ENCODE results near the gene SLC25A36.
"Not testable (repeated sequence)": the region's sequence is repeated elsewhere in the genome, so short reads cannot be mapped to it uniquely, and the experiment has no call there.

Gene SLC25A36

DNA sequence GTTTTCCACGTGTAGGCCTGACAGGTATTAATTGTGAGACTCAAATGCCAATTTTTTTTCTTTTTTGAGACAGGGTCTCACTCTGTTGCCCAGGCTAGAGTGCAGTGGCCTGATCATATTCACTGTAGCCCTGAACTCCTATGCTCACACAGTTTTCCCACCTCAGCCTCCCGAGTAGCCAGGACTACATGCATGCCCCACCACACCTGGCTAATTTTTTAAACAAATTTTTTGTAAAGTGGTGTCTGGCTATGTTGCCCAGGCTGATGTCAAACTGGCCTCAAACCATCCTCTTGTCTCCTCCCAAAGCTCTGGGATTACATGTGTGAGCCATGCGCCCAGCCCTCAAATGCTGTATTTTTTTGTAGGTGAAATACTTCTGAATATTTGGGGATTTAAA lies 14.0 kb downstream of the SLC25A36 start:
- Mint-ChIP-seq H3K4me3 (no peak overlapping the region), H3K4me1 (peaks cover 23% of the 10 kb centered on the region), H3K36me3 (ENCODE audit: low read depth) (peaks cover 49% of the 10 kb centered on the region), H3K27me3 (ENCODE audit: low read depth, poor library complexity) (no peaks in the 10 kb centered on the region), H3K27ac (no peak overlapping the region), H3K9me3 (no peaks in the 10 kb centered on the region)
- DNase-seq: no peak
- no peak for TF ChIP-seq CTCF (IDR thresholded peaks at IDR 0.05)

GRCh38 chr3:140956058-140956835 lies 14.6 kb downstream of the SLC25A36 start:
- Mint-ChIP-seq H3K9me3 (no peaks in the 10 kb centered on the region), H3K4me1 (peaks cover 17% of the 10 kb centered on the region), H3K4me3 (no peak overlapping the region), H3K27me3 (ENCODE audit: low read depth, poor library complexity) (no peaks in the 10 kb centered on the region), H3K27ac (peak overlapping the region; percentile 29), H3K36me3 (ENCODE audit: low read depth) (peaks cover 50% of the 10 kb centered on the region)
- TF ChIP-seq CTCF (IDR thresholded peaks at IDR 0.05): no peak
- no peak for DNase-seq

DNA sequence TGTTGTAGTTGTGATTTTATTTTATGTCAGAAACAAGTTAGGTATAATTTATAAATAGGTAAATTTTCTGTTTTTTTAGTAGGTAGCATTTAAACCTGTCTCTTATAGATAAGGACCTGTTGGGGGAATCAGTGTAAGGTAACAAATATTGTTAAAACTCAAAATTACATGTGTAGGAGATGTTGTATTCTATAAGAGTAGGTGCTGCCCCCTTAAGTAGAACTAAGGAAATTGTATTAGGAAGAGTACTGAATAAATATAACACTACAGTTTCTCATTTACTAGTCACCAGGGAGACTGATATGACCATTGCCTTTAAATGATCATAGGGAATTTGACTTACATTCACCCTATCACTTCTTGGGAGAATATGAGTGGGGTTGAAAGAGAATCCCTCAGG lies 31.2 kb downstream of the SLC25A36 start:
- peak; percentile 12 for TF ChIP-seq CTCF (IDR thresholded peaks at IDR 0.05)
- Mint-ChIP-seq H3K4me3 (no peak overlapping the region), H3K36me3 (ENCODE audit: low read depth) (peaks cover 43% of the 10 kb centered on the region), H3K27ac (peak overlapping the region; percentile 55), H3K9me3 (no peaks in the 10 kb centered on the region), H3K27me3 (ENCODE audit: low read depth, poor library complexity) (no peaks in the 10 kb centered on the region), H3K4me1 (no peaks in the 10 kb centered on the region)
- DNase-seq: no peak

DNA sequence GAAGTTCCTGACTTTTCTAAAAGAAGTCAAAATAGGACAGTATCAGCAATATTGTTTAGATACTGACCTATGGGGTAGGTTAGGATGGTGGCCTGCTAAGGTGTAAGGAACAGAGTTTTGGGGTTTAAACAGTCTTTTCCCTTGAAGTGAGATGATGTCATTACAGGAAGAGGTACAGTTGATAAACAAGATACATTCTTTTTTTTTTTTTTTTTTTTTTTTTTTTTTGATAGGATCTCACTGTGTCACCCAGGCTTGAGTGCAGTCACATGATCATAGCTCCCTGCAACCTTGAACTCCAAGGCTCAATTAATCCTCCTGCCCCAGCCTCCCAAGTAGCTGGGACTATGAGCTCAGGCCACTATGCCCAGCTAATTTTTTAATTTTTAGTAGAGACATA lies 33.3 kb downstream of the SLC25A36 start:
- no peak for DNase-seq
- Mint-ChIP-seq H3K4me1 (no peaks in the 10 kb centered on the region), H3K27ac (no peak overlapping the region), H3K9me3 (no peaks in the 10 kb centered on the region), H3K27me3 (ENCODE audit: low read depth, poor library complexity) (no peaks in the 10 kb centered on the region), H3K4me3 (no peak overlapping the region), H3K36me3 (ENCODE audit: low read depth) (peaks cover 50% of the 10 kb centered on the region)
- TF ChIP-seq CTCF (IDR thresholded peaks at IDR 0.05): no peak

- Mint-ChIP-seq H3K9me3 (peaks cover 14% of the 10 kb centered on the region), H3K27me3 (ENCODE audit: low read depth, poor library complexity) (no peaks in the 10 kb centered on the region), H3K27ac (peak overlapping the region; percentile 67), H3K4me3 (no peak overlapping the region), H3K4me1 (no peaks in the 10 kb centered on the region), H3K36me3 (ENCODE audit: low read depth) (peaks cover 33% of the 10 kb centered on the region)
- no peak for DNase-seq
- no peak for TF ChIP-seq CTCF (IDR thresholded peaks at IDR 0.05)
These were observed 39.0 kb downstream of the SLC25A36 start for GRCh38 chr3:140980663-140981062.

GRCh38 chr3:140987792-140988191 lies 46.2 kb downstream of the SLC25A36 start:
- not testable (repeated sequence) for H3K36me3 Mint-ChIP-seq (ENCODE audit: low read depth); H3K27me3 Mint-ChIP-seq (ENCODE audit: low read depth, poor library complexity)
- H3K9me3 Mint-ChIP-seq: peaks cover 74% of the 10 kb centered on the region

More at GRCh38 chr3:140987792-140988191, 46.2 kb downstream of the SLC25A36 start:
- DNase-seq, H3K27ac Mint-ChIP-seq, H3K4me3 Mint-ChIP-seq, H3K4me1 Mint-ChIP-seq: not testable (repeated sequence)

Measured in nephron progenitor cell (in vitro differentiated cells).